Neural progenitor cell (in vitro differentiated cells): ENCODE results near the gene CHST12. TPM values are rescaled to one million over a fixed set of nuclear protein-coding genes. Genes with fewer than 3 reads are reported as not detected.
A peak's percentile ranks its signal among the peaks of the same experiment; 100 is the strongest.

Experiments
- DNase-seq: peaks from one replicate; pipeline ENCODE4 v3.0.0-alpha.2; 2016; ENCODE audit warnings: low spot score
- H2AFZ ChIP-seq: fragments of 200-600 bp; sonication (generic); replicated peaks from 2 replicates; pipeline ENCODE4 v1.6.1; 2016; ENCODE audit warnings: antibody characterized with exemption
- H3F3A ChIP-seq: fragments of 200-600 bp; sonication (generic); 2 replicates; pipeline ENCODE4 v1.6.1; 2016; ENCODE audit warnings: antibody characterized with exemption, low read depth
- H3K27ac ChIP-seq: fragments of 200-600 bp; sonication (generic); 2 replicates; pipeline ENCODE4 v1.5.1; 2016; ENCODE audit warnings: mild to moderate bottlenecking
- H3K27me3 ChIP-seq: fragments of 200-600 bp; sonication (generic); 2 replicates; pipeline ENCODE4 v1.6.1; 2016; ENCODE audit warnings: mild to moderate bottlenecking, moderate library complexity
- H3K36me3 ChIP-seq: fragments of 200-600 bp; sonication (generic); 2 replicates; pipeline ENCODE4 v1.5.1; 2016
- H3K4me1 ChIP-seq: fragments of 200-600 bp; sonication (generic); 2 replicates; pipeline ENCODE4 v1.6.1; 2016; ENCODE audit warnings: mixed run types
- H3K4me2 ChIP-seq: fragments of 200-600 bp; sonication (generic); 2 replicates; pipeline ENCODE4 v1.6.1; 2016
- H3K4me3 ChIP-seq: fragments of 200-600 bp; sonication (generic); 2 replicates; pipeline ENCODE4 v1.5.1; 2016
- H3K79me2 ChIP-seq: fragments of 200-600 bp; sonication (generic); 2 replicates; pipeline ENCODE4 v1.6.1; 2016; ENCODE audit warnings: low read depth
- H3K9ac ChIP-seq: fragments of 200-600 bp; sonication (generic); 2 replicates; pipeline ENCODE4 v1.6.1; 2016
- H3K9me3 ChIP-seq: fragments of 200-600 bp; sonication (generic); 2 replicates; pipeline ENCODE4 v1.5.1; 2016; ENCODE audit warnings: low read depth
- H4K20me1 ChIP-seq: fragments of 200-600 bp; sonication (generic); 2 replicates; pipeline ENCODE4 v1.6.1; 2016; ENCODE audit warnings: low read depth
- H3K27ac Mint-ChIP-seq: 3 replicates; pipeline ENCODE4 v1.8.0; 2021; ENCODE audit warnings: mixed read lengths
- H3K27me3 Mint-ChIP-seq: 2 replicates; pipeline ENCODE4 v1.8.0; 2022; ENCODE audit warnings: low read depth, mild to moderate bottlenecking, inconsistent platforms, moderate library complexity, mixed read lengths; ENCODE audit not compliant: insufficient read depth
- H3K36me3 Mint-ChIP-seq: 3 replicates; pipeline ENCODE4 v1.8.0; 2021; ENCODE audit warnings: mixed read lengths
- H3K4me1 Mint-ChIP-seq: 3 replicates; pipeline ENCODE4 v1.8.0; 2021; ENCODE audit warnings: mixed read lengths
- H3K4me3 Mint-ChIP-seq: 3 replicates; pipeline ENCODE4 v1.8.0; 2021; ENCODE audit warnings: mild to moderate bottlenecking, moderate library complexity, mixed read lengths
- H3K9me3 Mint-ChIP-seq: 3 replicates; pipeline ENCODE4 v1.8.0; 2020; ENCODE audit warnings: mixed read lengths
- EZH2 ChIP-seq: fragments of 200-600 bp; sonication (generic); IDR thresholded peaks from 2 replicates; pipeline ENCODE4 v1.6.1; 2017; ENCODE audit warnings: antibody characterized with exemption, mild to moderate bottlenecking, moderate library complexity
- EZH2phosphoT487 ChIP-seq: fragments of 200-600 bp; sonication (generic); IDR thresholded peaks from 2 replicates; pipeline ENCODE4 v1.6.1; 2017; ENCODE audit warnings: antibody characterized with exemption
- total RNA-seq: library from RNA; depleted of rRNA; stranded (reverse); fragments of >200 nt; gene quantifications from 2 replicates; pipeline ENCODE4 v1.2.3, GENCODE V29; 2015; ENCODE audit warnings: low replicate concordance
- TF ChIP-seq, protein P1 (sequence below): fragments of 200-600 bp; sonication (generic); IDR thresholded peaks from 2 replicates; pipeline ENCODE4 v1.5.1; 2017; ENCODE audit warnings: antibody characterized with exemption, mild to moderate bottlenecking

Gene CHST12
- total RNA-seq, 1 donor from 2014 or later = 0.43 TPM

DNA sequence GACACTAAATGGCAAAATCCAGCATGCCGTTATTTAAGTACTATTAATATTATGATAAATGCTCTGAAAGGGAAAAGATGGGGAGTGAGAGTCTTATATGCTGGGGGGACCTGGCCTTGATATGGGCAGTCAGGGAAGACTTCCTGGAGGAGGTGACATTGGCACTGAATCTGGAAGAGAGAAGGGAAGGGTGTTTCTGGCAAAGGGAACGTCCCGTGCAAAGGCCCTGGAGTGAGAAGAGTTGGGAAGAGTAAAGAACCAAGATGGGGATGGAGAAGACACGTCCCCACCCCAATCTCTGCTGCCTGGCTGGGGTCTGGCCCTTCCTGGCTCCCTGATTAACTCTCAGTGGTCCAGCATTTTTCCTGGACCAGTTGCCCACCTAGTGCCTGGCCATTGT lies 77.8 kb downstream of the CHST12 start:
- peaks cover 22% of the 10 kb centered on the region for H3K4me1 ChIP-seq
- no peak overlapping the region for H3K4me3 Mint-ChIP-seq
- H3K79me2 ChIP-seq = no peaks in the 10 kb centered on the region
- no peaks in the 10 kb centered on the region for H4K20me1 ChIP-seq
- no peak overlapping the region for H3K4me2 ChIP-seq
- peaks cover 36% of the 10 kb centered on the region for H3K4me1 Mint-ChIP-seq
- H3K4me3 ChIP-seq = no peak overlapping the region
- no peaks in the 10 kb centered on the region for H3K27me3 ChIP-seq
- H3K36me3 Mint-ChIP-seq = no peaks in the 10 kb centered on the region
- peaks cover 4% of the 10 kb centered on the region for H3F3A ChIP-seq
- DNase-seq = no peak
- H3K9ac ChIP-seq = no peak overlapping the region
- H3K27ac Mint-ChIP-seq = peak overlapping the region; percentile 78
- no peak overlapping the region for H2AFZ ChIP-seq
- peaks cover 5% of the 10 kb centered on the region for H3K9me3 Mint-ChIP-seq
- H3K36me3 ChIP-seq = no peaks in the 10 kb centered on the region
- no peaks in the 10 kb centered on the region for H3K9me3 ChIP-seq
- no peak for TF ChIP-seq EZH2phosphoT487
- H3K27ac ChIP-seq = no peak overlapping the region
- H3K27me3 Mint-ChIP-seq = peaks cover 15% of the 10 kb centered on the region

DNA sequence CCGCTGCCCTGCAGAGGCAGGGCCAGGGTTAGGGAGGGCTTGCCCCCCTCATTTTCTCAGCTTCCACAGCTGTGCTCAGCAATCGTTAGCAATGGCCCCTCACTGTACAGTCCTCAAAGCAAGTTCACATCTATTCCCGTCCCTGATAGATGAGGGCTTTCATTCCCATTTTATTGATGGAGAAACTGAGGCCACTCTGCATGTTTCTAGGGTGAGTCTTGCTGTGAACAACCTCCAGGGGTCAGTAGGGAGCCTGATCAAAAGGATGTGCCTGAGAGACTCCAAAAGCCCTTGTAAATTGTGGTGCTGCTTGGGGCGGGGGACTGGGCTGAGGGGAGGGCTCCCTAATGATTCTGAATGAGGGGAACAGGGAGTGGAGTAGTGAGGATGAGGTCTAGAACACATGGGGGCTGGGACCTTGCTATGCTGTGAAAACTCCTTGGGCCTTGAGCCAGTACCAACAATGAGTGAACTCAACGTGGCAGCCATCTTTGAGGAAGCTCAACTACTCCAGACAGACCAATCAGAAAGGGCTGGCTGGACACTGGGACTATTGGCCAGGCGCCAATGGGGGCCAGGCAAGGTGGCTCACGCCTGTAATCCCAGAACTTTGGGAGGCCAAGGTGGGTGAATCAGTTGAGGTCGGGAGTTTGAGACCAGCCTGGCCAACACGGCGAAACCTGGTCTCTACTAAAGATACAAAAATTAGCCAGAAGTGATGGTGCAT lies 79.5 kb downstream of the CHST12 start:
- Histone ChIP-seq H3K27me3 (no peaks in the 10 kb centered on the region), H2AFZ (no peak overlapping the region), H3K4me3 (no peak overlapping the region), H4K20me1 (no peaks in the 10 kb centered on the region), H3K79me2 (no peaks in the 10 kb centered on the region), H3K36me3 (no peaks in the 10 kb centered on the region), H3F3A (peaks cover 4% of the 10 kb centered on the region), H3K9me3 (no peaks in the 10 kb centered on the region), H3K4me1 (peaks cover 7% of the 10 kb centered on the region), H3K4me2 (no peak overlapping the region), H3K27ac (no peak overlapping the region), H3K9ac (no peak overlapping the region)
- TF ChIP-seq EZH2phosphoT487 (no peak), EZH2 (no peak)
- TF ChIP-seq, protein P1, sequence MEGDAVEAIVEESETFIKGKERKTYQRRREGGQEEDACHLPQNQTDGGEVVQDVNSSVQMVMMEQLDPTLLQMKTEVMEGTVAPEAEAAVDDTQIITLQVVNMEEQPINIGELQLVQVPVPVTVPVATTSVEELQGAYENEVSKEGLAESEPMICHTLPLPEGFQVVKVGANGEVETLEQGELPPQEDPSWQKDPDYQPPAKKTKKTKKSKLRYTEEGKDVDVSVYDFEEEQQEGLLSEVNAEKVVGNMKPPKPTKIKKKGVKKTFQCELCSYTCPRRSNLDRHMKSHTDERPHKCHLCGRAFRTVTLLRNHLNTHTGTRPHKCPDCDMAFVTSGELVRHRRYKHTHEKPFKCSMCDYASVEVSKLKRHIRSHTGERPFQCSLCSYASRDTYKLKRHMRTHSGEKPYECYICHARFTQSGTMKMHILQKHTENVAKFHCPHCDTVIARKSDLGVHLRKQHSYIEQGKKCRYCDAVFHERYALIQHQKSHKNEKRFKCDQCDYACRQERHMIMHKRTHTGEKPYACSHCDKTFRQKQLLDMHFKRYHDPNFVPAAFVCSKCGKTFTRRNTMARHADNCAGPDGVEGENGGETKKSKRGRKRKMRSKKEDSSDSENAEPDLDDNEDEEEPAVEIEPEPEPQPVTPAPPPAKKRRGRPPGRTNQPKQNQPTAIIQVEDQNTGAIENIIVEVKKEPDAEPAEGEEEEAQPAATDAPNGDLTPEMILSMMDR = peak; percentile 12
- Mint-ChIP-seq H3K27me3 (peaks cover 15% of the 10 kb centered on the region), H3K4me3 (no peak overlapping the region), H3K36me3 (no peaks in the 10 kb centered on the region), H3K9me3 (peaks cover 5% of the 10 kb centered on the region), H3K4me1 (peaks cover 27% of the 10 kb centered on the region), H3K27ac (no peak overlapping the region)
- DNase-seq = no peak

GRCh38 chr7:2483494-2483893 lies 80.1 kb downstream of the CHST12 start:
- no peak overlapping the region for H3K4me3 Mint-ChIP-seq

More at GRCh38 chr7:2483494-2483893, 80.1 kb downstream of the CHST12 start:
- Histone ChIP-seq H3K4me3 (no peak overlapping the region), H3K27ac (no peak overlapping the region), H3K27me3 (no peaks in the 10 kb centered on the region), H3F3A (peaks cover 4% of the 10 kb centered on the region), H3K79me2 (no peaks in the 10 kb centered on the region), H3K9me3 (no peaks in the 10 kb centered on the region), H3K4me1 (peaks cover under 1% of the 10 kb centered on the region), H2AFZ (no peak overlapping the region), H3K4me2 (no peak overlapping the region), H3K9ac (no peak overlapping the region), H3K36me3 (no peaks in the 10 kb centered on the region), H4K20me1 (no peaks in the 10 kb centered on the region)
- Mint-ChIP-seq H3K27ac (no peak overlapping the region), H3K27me3 (peaks cover 15% of the 10 kb centered on the region), H3K9me3 (peaks cover 5% of the 10 kb centered on the region), H3K4me1 (peaks cover 25% of the 10 kb centered on the region), H3K36me3 (no peaks in the 10 kb centered on the region)
- TF ChIP-seq, protein P1 = no peak
- TF ChIP-seq EZH2phosphoT487 (no peak), EZH2 (no peak)
- DNase-seq = no peak
